Activated CD4-positive, alpha-beta T cell treated with anti-CD3 and anti-CD28 coated beads, Interleukin-2, amount 50 U/mL, for 16 hours (primary cell): ENCODE measurements around the gene BNIP3.
"Not testable (repeated sequence)": the region's sequence is repeated elsewhere in the genome, so short reads cannot be mapped to it uniquely, and the experiment has no call there.

ENCODE experiments used
- DNase-seq: peaks from one replicate; pipeline ENCODE4 v3.0.0-alpha.2; 2020

Gene BNIP3

DNA sequence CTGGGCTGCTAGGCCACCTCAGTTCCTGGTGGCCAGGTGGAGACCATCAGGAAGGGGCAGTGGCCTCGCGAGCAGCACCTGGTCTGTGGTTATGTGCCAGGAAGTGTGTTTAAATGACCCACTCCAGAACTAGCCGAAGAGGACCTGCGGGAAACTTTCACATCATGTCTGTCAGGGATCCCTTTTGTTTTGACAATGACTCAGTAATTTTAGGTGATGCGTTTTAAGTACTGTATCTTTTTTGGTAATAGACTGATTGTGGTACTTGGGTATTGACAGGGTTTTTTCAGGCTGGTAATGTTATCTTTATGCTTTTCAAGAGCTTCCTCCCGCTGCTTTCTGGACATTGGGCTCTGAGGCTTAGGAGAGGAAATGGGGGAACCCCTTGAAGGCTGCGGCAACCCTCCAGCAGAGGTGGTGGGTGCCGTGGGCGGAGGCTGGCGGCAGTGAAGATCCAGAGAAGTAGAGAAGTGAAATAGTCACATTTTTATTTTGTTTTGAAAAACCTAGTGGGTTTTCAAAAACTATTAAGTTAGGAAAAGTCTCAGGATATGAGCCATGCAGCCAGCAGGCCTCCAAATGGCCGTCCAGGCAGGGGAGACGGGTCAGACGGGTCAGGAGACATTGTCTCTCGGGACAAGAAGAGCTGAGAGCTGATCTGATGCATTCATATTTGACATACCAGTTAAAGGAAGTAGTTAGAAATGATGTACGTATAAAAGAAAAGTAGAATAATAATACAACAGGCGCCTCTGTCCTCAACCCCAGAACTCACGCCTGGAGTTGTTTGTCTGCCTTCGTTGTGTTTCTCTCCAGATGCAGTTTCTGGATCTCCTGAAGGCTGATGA is 53.3 kb downstream of the BNIP3 start:
- DNase-seq: peak; percentile 56

DNA sequence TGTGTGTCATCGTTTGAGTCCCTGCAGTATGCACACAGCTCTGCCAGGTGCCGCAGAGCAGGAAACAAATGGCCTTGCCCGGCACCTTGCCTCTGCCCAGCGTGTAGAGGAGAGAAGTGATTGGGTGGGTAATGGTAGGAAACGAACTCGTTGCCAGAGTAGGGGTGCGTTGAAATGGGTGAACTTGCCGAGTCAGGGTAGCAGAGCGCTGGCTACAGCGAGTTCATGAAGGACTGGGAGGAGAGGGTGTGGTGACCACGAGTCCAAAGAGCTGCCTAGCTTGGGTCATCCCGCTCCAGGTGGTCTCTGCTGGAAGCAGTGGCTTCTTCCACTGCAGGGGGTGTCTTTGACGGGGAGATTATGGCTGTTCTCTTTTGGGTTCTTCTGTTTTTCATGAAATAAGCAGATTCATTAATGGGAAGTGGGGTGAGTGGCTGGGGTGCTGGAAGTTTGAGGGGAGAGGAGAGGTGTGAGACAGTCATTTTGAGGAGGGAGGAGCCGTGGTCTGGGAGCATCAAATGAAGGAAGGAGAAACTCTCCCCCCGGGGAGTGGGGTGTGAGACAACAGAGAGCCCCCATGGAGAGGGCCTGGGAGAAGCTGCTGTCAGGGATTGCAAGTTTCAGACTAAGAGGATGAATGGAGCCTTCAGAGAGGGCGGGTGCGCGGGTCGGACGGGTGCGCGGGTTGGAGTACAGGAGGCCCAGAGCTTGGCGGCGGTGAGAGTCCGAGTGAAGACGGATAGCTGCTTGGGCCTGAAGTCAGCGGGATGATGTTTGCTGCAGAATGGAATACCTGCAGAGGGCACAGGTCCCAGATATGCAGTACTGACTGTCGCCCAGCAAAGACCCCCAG is 54.8 kb downstream of the BNIP3 start:
- DNase-seq: no peak

DNA sequence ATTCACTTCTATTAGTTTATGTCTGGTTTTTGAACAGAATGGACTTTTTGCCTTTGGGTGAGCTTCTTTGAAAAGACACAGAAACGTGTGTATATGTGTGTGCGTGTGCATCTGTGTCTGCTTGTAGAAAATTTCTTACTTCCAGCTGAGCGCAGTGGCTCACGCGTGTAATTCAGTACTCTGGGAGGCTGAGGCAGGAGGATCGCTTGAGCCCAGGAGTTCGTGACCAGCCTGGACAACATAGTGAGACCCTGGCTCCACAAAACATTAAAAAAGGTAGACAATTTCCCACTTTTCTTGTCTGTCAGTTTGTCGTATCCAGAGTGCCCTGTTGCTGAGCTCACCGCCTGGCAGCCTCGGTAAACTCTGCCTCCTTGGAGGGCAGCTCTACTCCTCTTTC is 55.5 kb downstream of the BNIP3 start:
- no peak for DNase-seq

DNA sequence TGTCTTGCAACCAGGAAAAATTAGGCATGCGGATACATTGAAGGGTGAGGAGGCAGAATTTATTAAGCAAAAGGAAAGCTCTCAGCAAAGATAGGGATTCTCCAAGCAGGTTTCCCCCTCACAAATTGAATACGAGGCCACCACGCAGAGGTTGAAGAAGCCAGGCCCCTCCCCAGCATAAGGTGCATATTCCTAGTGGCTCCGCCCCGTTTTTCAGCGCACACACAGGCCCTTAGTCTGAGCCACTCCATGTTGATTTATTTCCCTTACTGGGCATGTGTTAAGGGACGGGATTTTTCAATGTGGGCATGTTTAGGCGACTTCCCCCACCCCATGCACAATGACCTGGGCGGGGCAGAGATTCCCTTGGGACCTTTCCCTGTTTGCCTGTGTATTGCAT is 56.0 kb downstream of the BNIP3 start:
- no peak for DNase-seq

DNA sequence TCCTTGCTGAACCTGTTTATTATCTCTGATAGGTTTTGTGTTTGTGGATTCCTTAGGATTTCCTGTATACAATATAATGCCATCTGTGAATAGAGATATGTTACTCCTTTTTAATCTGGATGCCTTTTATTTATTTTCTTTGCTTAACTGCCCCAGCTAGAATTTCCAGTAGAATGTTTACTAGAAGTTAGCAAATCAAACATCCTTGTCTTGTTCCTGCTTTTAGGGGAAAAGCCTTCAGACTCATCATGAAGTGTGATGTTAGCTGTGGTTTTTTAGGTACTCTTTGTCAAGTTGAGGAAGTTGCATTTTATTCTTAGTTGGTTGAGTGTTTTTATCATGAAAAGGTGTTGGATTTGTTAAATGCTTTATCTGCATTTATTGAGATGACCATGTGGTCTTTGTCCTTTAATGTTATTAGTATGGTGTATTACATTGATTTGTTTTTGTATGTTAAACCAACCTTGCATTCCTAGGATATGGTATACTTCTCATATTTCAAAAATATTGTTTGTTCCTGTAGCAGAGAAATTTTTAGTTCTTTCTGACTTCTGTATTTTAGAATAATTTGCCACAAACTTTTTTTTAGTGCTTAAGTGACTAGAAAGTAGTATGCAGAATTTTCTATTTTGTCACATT is 56.6 kb downstream of the BNIP3 start:
- no peak for DNase-seq

DNA sequence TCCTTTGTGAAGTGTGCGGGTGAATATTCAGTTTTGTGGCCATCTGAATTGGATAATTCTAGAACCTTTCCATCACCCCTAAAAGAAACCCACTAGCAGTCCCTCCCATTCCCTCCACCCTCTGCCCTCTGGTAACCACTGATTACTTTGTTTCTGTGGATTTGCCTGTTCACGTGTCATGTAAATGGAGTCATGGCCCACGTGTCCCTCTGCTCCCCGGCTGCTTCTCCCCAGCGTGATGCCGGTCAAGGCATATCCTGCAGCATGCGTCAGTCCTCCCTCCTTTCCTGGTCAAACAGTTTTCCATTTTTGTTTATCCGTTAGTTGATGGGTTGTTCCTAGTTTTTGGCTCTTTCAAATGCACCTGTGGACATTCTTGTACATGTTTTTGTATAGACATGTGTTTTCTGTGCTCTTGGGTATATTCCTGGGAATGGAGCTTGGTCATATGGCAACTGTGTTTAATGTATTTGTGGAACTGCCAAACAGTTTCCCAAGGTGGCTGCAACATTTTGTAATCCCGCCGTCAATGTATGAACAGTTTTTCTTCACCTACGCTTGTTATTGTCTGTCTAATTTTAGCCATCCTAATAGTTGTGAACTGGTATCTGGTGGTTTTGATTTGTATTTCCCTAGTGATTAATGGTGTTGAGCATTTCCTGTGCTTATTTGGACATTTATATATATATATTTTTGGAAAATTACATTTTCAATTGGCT is 58.5 kb downstream of the BNIP3 start:
- DNase-seq: no peak

DNA sequence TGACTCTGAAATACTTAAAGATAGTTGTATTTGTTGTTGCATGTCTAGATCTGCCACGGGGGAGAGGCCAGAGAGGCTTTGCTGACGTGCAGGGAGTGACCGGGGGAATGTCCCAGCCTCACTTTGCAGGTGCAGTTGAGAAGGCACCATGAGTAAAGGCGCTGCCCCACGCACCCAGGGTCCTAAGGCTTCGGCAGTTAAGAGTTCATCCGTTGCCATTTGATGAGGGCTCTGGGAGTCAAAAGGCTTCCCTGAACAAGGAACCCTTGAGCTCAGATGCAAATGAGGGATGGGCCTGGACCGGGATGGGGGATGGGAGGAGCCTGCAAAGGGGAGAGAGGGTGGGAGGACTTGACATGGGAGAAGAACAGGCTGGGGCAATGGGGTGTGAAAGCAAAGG is 60.5 kb downstream of the BNIP3 start:
- DNase-seq: no peak

DNA sequence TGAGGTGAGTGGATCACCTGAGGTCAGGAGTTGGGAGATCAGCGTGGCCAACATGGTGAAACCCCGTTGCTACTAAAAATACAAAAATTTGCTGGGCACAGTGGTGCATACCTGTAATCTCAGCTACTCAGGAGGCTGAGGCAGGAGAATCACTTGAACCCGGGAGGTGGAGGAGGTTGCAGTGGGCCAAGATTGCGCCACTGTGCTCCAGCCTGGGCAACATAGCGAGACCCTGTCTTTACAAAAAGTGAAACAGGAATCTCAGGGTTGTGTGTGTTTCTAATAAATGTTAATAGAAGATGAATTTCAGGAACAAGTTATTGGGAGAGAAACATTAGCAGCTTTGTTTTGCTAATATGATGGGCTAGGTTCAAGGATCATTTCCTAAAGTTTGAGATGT is 61.0 kb downstream of the BNIP3 start:
- no peak for DNase-seq

DNA sequence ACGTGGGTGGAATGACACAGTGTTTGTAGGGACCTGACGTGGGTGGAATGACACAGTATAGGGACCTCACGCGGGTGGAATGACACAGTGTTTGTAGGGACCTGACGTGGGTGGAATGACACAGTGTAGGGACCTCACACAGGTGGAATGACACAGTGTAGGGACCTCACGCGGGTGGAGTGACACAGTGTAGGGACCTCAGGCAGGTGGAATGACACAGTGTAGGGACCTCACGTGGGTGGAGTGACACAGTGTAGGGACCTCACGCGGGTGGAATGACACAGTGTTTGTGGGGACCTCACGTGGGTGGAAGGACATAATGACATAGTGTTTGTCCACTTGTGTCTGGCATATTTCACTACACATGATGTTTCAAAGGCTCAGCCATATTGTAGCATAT is 61.6 kb downstream of the BNIP3 start:
- no peak for DNase-seq

DNA sequence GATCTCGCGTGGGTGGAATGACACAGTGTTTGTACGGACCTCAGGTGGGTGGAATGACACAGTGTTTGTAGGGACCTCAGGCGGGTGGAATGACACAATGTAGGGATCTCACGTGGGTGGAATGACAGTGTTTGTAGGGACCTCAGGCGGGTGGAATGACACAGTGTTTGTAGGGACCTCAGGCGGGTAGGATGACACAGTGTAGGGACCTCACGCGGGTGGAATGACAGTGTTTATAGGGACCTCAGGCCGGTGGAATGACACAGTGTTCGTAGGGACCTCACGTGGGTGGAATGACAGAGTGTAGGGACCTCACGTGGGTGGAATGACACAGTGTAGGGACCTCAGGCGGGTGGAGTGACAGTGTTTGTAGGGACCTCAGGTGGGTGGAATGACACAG is 62.3 kb downstream of the BNIP3 start:
- DNase-seq: not testable (repeated sequence)
